ENCODE data around the gene PPP6R2.

DNA sequence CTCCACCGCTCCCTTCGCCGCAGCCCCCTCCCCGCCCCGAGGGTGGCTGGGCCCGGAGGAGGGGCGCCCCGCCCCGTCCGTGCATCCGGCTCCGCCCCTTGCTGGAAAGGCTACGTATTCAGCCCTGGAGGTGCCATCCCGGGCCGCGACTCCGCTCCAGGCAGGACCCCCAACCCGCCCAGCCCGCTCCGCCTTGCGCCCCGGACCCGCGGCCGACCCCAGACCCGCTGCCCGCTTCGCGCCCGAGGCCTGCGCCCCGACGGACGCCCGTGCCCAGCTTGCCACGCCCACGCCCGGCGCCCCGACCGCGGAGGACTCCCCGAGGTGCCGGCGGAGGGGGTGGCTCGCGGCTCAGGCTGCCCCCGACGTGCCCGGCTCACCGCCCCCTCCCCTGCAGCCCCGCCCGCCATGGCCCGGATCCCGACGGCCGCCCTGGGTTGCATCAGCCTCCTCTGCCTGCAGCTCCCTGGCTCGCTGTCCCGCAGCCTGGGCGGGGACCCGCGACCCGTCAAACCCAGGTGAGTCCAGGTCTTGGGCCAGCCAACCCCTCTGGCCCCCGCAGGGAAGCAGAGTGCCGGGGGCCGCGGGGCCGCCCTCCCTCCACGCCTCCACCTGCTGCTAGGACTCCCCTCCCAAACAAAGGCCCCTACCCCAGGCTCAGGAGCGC is 138.4 kb downstream of the PPP6R2 start, which contains the start of gene ADM2:
- TF ChIP-seq JUN (IDR thresholded peaks at IDR 0.05), result 0 out of 5 replicates have a peak, but pooled peaks of 1 of the 2 experiments have one; percentile 17
- TF ChIP-seq, protein P1, sequence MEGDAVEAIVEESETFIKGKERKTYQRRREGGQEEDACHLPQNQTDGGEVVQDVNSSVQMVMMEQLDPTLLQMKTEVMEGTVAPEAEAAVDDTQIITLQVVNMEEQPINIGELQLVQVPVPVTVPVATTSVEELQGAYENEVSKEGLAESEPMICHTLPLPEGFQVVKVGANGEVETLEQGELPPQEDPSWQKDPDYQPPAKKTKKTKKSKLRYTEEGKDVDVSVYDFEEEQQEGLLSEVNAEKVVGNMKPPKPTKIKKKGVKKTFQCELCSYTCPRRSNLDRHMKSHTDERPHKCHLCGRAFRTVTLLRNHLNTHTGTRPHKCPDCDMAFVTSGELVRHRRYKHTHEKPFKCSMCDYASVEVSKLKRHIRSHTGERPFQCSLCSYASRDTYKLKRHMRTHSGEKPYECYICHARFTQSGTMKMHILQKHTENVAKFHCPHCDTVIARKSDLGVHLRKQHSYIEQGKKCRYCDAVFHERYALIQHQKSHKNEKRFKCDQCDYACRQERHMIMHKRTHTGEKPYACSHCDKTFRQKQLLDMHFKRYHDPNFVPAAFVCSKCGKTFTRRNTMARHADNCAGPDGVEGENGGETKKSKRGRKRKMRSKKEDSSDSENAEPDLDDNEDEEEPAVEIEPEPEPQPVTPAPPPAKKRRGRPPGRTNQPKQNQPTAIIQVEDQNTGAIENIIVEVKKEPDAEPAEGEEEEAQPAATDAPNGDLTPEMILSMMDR (IDR thresholded peaks at IDR 0.05), result no peak
- no peak for TF ChIP-seq CHD4 (IDR thresholded peaks at IDR 0.05; ENCODE audit: borderline replicate concordance)
- no peak for TF ChIP-seq CHD2 (IDR thresholded peaks at IDR 0.05; ENCODE audit: low read length, partially characterized antibody)
- no peak for TF ChIP-seq MAZ (IDR thresholded peaks at IDR 0.05; ENCODE audit: borderline replicate concordance, low read depth, low read length)
- TF ChIP-seq, protein P2, sequence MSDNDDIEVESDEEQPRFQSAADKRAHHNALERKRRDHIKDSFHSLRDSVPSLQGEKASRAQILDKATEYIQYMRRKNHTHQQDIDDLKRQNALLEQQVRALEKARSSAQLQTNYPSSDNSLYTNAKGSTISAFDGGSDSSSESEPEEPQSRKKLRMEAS (IDR thresholded peaks at IDR 0.05), result no peak
- TF ChIP-seq EP300 (IDR thresholded peaks at IDR 0.05), result no peak
- no peak for TF ChIP-seq HEYL (CRISPR knock-in tag; IDR thresholded peaks at IDR 0.05)
- no peak for TF ChIP-seq POLR2A (IDR thresholded peaks at IDR 0.05; ENCODE audit: low read length)

Data from A549 (cell line).